HUDEP-2 (cell line): Measurements from ENCODE around the gene INPP5D.
"Not testable (repeated sequence)": the region's sequence is repeated elsewhere in the genome, so short reads cannot be mapped to it uniquely, and the experiment has no call there.

Source experiments
- DNase-seq, 76 experiments: peaks; one replicate each; lab custom pipeline; 2025; ENCODE audit not compliant: unreplicated experiment in 76 of 76; lab: John Stamatoyannopoulos, UW

INPP5D gene

GRCh38 chr2:233112776-233113452, 52.8 kb downstream of the INPP5D start:
- DNase-seq = no peak

- no peak for DNase-seq
These were observed 54.3 kb downstream of the INPP5D start for GRCh38 chr2:233114421-233114861.

- DNase-seq = no peak
These were observed 55.0 kb downstream of the INPP5D start for GRCh38 chr2:233115121-233115520.

- no peak for DNase-seq
These were observed 55.6 kb downstream of the INPP5D start for GRCh38 chr2:233115741-233116140.

- DNase-seq = no peak
These were observed 56.8 kb downstream of the INPP5D start for GRCh38 chr2:233116946-233117345.

- DNase-seq = no peak
These were observed 57.2 kb downstream of the INPP5D start for GRCh38 chr2:233117351-233117750.

- no peak for DNase-seq
These were observed 57.9 kb downstream of the INPP5D start for GRCh38 chr2:233117811-233118647.

GRCh38 chr2:233118648-233119000, 58.5 kb downstream of the INPP5D start:
- DNase-seq = no peak

GRCh38 chr2:233119123-233119522, 59.0 kb downstream of the INPP5D start:
- DNase-seq = no peak

GRCh38 chr2:233119806-233120205, 59.7 kb downstream of the INPP5D start:
- DNase-seq = no peak

GRCh38 chr2:233120459-233120858, 60.3 kb downstream of the INPP5D start:
- DNase-seq = no peak

- DNase-seq = no peak
These were observed 61.7 kb downstream of the INPP5D start for GRCh38 chr2:233121856-233122255.

GRCh38 chr2:233122541-233122940, 62.4 kb downstream of the INPP5D start:
- DNase-seq = no peak

GRCh38 chr2:233123576-233123975, 63.4 kb downstream of the INPP5D start:
- DNase-seq = not testable (repeated sequence)

- no peak for DNase-seq
These were observed 64.4 kb downstream of the INPP5D start for GRCh38 chr2:233124421-233125080.

- no peak for DNase-seq
These were observed 65.4 kb downstream of the INPP5D start for GRCh38 chr2:233125455-233126065.

GRCh38 chr2:233129351-233129978, 69.3 kb downstream of the INPP5D start:
- peak in 13 of 76 experiments; percentile 3 to 23 (median 12) for DNase-seq

GRCh38 chr2:233130024-233130423, 69.9 kb downstream of the INPP5D start:
- no peak for DNase-seq

GRCh38 chr2:233130481-233131020, 70.4 kb downstream of the INPP5D start:
- no peak for DNase-seq

GRCh38 chr2:233131936-233132720, 72.0 kb downstream of the INPP5D start:
- DNase-seq = no peak
